Caco-2 (cell line): ENCODE data around the gene QRICH1. TPM values are rescaled to one million over a fixed set of nuclear protein-coding genes. Genes with fewer than 3 reads are reported as not detected.
A peak's percentile ranks its signal among the peaks of the same experiment; 100 is the strongest.

Source experiments
- BruUV-seq: library from RNA; stranded (reverse); fragments of 400-500 nt; replicated peaks from 2 replicates; lab custom pipeline; 2021; lab: Mats Ljungman, UMichigan
- CTCF ChIA-PET: fragments of 300-600 bp; sonication (Branson Sonifier 250); formaldehyde crosslinking; loops from one replicate; lab custom pipeline; 2022; ENCODE audit warnings: antibody characterized with exemption; lab: Charles Lee
- POLR2A ChIA-PET: fragments of 300-600 bp; sonication (Branson Sonifier 250); formaldehyde crosslinking; loops from one replicate; lab custom pipeline; 2022; ENCODE audit warnings: antibody characterized with exemption; lab: Charles Lee
- DNase-seq, 2 experiments: peaks; one replicate each; pipeline versions ENCODE4 v3.0.0 to v3.0.0-alpha.2; 2020 to 2022
- H3K27me3 ChIP-seq: replicated peaks from 2 replicates; pipeline ENCODE4 v1.6.0; 2011; ENCODE audit warnings: low read length; ENCODE audit not compliant: control insufficient read depth, insufficient read depth
- H3K36me3 ChIP-seq: 2 replicates; pipeline ENCODE4 v1.5.1; 2011; ENCODE audit warnings: low read length; ENCODE audit not compliant: control insufficient read depth, insufficient read depth
- H3K4me1 ChIP-seq: fragments of 250-450 bp; sonication (Bioruptor Pico); 2 replicates; pipeline ENCODE4 v1.5.1; 2020; ENCODE audit warnings: mild to moderate bottlenecking
- H3K4me3 ChIP-seq: 2 replicates; pipeline ENCODE4 v1.5.1; 2011; ENCODE audit warnings: low read depth, mild to moderate bottlenecking, control low read depth, low read length
- H3K9me3 ChIP-seq: fragments of 250-450 bp; sonication (Bioruptor Pico); 2 replicates; pipeline ENCODE4 v1.5.1; 2020; ENCODE audit warnings: mild to moderate bottlenecking, moderate library complexity
- H3K27ac Mint-ChIP-seq: one replicate; pipeline ENCODE4 v1.8.0; 2022; ENCODE audit warnings: mixed read lengths; ENCODE audit not compliant: unreplicated experiment
- H3K27me3 Mint-ChIP-seq: one replicate; pipeline ENCODE4 v1.8.0; 2022; ENCODE audit warnings: mixed read lengths; ENCODE audit not compliant: insufficient read depth, unreplicated experiment
- H3K36me3 Mint-ChIP-seq: one replicate; pipeline ENCODE4 v1.8.0; 2022; ENCODE audit warnings: mild to moderate bottlenecking, mixed read lengths; ENCODE audit not compliant: insufficient read depth, unreplicated experiment
- H3K4me1 Mint-ChIP-seq: one replicate; pipeline ENCODE4 v1.8.0; 2022; ENCODE audit warnings: low read depth, mixed read lengths; ENCODE audit not compliant: unreplicated experiment
- H3K4me3 Mint-ChIP-seq: one replicate; pipeline ENCODE4 v1.8.0; 2022; ENCODE audit warnings: mild to moderate bottlenecking, moderate library complexity, mixed read lengths; ENCODE audit not compliant: unreplicated experiment
- H3K9me3 Mint-ChIP-seq: one replicate; pipeline ENCODE4 v1.8.0; 2022; ENCODE audit warnings: mixed read lengths; ENCODE audit not compliant: unreplicated experiment
- intact Hi-C: fragments of 100-400 bp; cut with micrococcal nuclease; formaldehyde crosslinking; loops from one replicate; pipeline ENCODE4 v1.10.0; 2022; ENCODE audit not compliant: unreplicated experiment
- total RNA-seq: library from RNA; stranded (reverse); gene quantifications from 2 replicates; pipeline ENCODE4 v1.2.3, GENCODE V29; 2022
- TF ChIP-seq, protein P1 (sequence below), 2 experiments: fragments of 200-600 bp in 1 of 2; IDR thresholded peaks; 1 replicate in 1 of 2; 2 replicates in 1 of 2; pipeline versions ENCODE4 v1.5.1 to v1.8.0; 2011 to 2022; ENCODE audit warnings: antibody characterized with exemption in 1 of 2, control low read depth in 1 of 2, inconsistent platforms in 1 of 2, low read depth in 1 of 2, low read length in 1 of 2, mild to moderate bottlenecking in 1 of 2, moderate library complexity in 1 of 2; ENCODE audit not compliant: insufficient read depth in 1 of 2, severe bottlenecking in 1 of 2, unreplicated experiment in 1 of 2

QRICH1 gene
- total RNA-seq, 1 experiment from 2014 or later = 119 TPM

DNA sequence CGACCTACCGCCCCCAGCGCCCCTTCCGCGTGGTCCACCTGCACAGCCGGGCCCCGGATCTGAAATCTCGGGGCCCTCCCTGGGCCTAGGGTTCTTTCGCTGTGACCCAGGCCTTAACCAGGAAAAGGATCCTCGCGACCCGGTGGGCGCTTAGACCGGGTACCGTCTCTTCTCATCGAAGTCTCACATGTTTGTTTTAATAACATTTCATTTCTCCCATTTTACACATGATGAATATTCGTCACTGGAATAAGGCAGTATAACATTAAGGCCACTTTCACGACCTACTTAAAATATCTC, 75.2 kb downstream of the QRICH1 start:
- TF ChIP-seq, protein P1, sequence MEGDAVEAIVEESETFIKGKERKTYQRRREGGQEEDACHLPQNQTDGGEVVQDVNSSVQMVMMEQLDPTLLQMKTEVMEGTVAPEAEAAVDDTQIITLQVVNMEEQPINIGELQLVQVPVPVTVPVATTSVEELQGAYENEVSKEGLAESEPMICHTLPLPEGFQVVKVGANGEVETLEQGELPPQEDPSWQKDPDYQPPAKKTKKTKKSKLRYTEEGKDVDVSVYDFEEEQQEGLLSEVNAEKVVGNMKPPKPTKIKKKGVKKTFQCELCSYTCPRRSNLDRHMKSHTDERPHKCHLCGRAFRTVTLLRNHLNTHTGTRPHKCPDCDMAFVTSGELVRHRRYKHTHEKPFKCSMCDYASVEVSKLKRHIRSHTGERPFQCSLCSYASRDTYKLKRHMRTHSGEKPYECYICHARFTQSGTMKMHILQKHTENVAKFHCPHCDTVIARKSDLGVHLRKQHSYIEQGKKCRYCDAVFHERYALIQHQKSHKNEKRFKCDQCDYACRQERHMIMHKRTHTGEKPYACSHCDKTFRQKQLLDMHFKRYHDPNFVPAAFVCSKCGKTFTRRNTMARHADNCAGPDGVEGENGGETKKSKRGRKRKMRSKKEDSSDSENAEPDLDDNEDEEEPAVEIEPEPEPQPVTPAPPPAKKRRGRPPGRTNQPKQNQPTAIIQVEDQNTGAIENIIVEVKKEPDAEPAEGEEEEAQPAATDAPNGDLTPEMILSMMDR (IDR thresholded peaks at IDR 0.05; ENCODE audit: insufficient read depth in 1 of 2, low read depth in 1 of 2, low read length in 1 of 2, severe bottlenecking in 1 of 2, unreplicated experiment in 1 of 2) = no peak
- Histone ChIP-seq H3K9me3 (no peaks in the 10 kb centered on the region), H3K36me3 (peaks cover 2% of the 10 kb centered on the region), H3K4me1 (peaks cover 3% of the 10 kb centered on the region; the same call in 1 of the 2 replicates), H3K27me3 (no peaks in the 10 kb centered on the region), H3K4me3 (peak overlapping the region; percentile 83)
- H3K27me3 Mint-ChIP-seq = no peaks in the 10 kb centered on the region
- no TSS peak for BruUV-seq
- peaks cover 6% of the 10 kb centered on the region for H3K4me1 Mint-ChIP-seq
- peak overlapping the region; percentile 82 for H3K4me3 Mint-ChIP-seq
- no peaks in the 10 kb centered on the region for H3K9me3 Mint-ChIP-seq
- intact Hi-C loops = no loop called here
- DNase-seq = no peak
- peak overlapping the region; percentile 71 for H3K27ac Mint-ChIP-seq
- ChIA-PET POLR2A (interaction anchor here (3.2 kb wide), 1 partner anchor 11 kb away, joined by 26 read pairs; the partner anchor contains the start of gene WDR6), CTCF (interaction anchor here (0.6 to 2.4 kb wide), 2 partner anchors 11 to 30 kb away, joined by 3 to 12 read pairs; partner anchors contain the start of gene WDR6)
- H3K36me3 Mint-ChIP-seq = peaks cover 80% of the 10 kb centered on the region

DNA sequence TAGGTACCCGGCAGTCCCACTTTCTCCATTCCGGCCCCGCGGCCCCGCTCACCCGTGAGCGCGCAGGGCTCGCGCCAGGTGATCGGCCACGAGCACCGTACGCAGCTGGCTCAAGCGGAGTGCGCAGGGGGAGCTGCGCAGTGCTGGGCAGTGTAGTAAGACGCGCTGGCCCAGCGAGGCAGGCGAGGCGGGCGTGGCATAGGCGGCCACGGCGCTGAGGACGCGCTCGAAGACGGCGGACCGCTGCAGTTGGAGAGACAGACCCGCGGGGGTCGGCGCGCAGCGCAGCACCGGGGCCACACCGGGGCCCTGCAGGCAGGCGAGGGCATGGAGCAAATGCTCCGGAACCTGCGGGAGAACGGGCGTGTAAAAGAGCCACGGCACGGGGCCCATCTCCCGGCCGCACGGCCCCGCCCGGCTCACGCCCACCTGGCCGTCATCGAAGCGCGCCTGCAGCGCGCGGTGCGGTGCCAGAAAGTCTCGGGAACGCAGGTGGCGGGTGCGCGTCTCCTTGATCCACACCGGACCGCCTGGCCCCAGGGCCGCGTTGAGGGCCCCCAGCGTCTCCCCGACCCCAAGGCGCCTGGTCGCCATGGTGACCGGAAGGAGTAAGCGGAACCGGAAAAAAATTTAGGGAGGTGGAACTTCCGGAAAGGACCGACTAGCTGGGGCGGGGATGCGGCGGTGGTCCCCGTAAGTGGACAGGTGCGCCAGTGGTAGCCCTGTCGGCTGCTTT, 75.7 kb downstream of the QRICH1 start, which contains the start of gene DALRD3:
DALRD3 (minus strand) TSS at position 610 of the 736 bp plus-strand sequence; CDS start at position 594, 16 bp downstream.
- CTCF ChIA-PET = interaction anchor here (0.6 to 2.7 kb wide), 5 partner anchors 11 to 322 kb away, joined by 3 to 14 read pairs (median 7); partner anchors contain the start of genes USP4 and WDR6
- peaks cover 80% of the 10 kb centered on the region for H3K36me3 Mint-ChIP-seq

More for the DNA sequence above, 75.7 kb downstream of the QRICH1 start, which contains the start of gene DALRD3:
- intact Hi-C loops = no loop called here
- H3K4me1 Mint-ChIP-seq = peaks cover 3% of the 10 kb centered on the region
- H3K9me3 Mint-ChIP-seq = no peaks in the 10 kb centered on the region
- no peaks in the 10 kb centered on the region for H3K27me3 Mint-ChIP-seq
- no peaks in the 10 kb centered on the region for H3K9me3 ChIP-seq
- H3K36me3 ChIP-seq = peaks cover 2% of the 10 kb centered on the region
- H3K27me3 ChIP-seq = no peaks in the 10 kb centered on the region
- peak within 1 kb of the TSS; percentile 97 for H3K27ac Mint-ChIP-seq
- peak within 1 kb of the TSS; percentile 83 for H3K4me3 ChIP-seq
- TF ChIP-seq, protein P1 (IDR thresholded peaks at IDR 0.05; ENCODE audit: insufficient read depth in 1 of 2, low read depth in 1 of 2, low read length in 1 of 2, severe bottlenecking in 1 of 2, unreplicated experiment in 1 of 2) = no peak
- H3K4me1 ChIP-seq = peaks cover 2% of the 10 kb centered on the region; the same call in 1 of the 2 replicates
- DNase-seq = peak; percentile 80 to 86
- peak within 1 kb of the TSS; percentile 82 for H3K4me3 Mint-ChIP-seq
- BruUV-seq = no TSS peak
- POLR2A ChIA-PET = interaction anchor here (0.5 to 3.2 kb wide), 4 partner anchors 9 to 1281 kb away, joined by 3 to 26 read pairs (median 4); partner anchors contain the start of genes QRICH1 and WDR6
